GM20000 (cell line): ENCODE measurements around the gene TOB1.

Experiments used
- DNase-seq: peaks from one replicate; pipeline ENCODE4 v3.0.0; 2012; ENCODE audit warnings: low spot score
- TF ChIP-seq, protein P1 (sequence below): IDR thresholded peaks from 2 replicates; pipeline ENCODE4 v1.5.1; 2012; ENCODE audit warnings: mild to moderate bottlenecking, control low read depth; ENCODE audit errors: extremely low read depth, missing control alignments

The TOB1 gene

GRCh38 chr17:50816271-50816670, 49.9 kb downstream of the TOB1 start:
- TF ChIP-seq, protein P1, sequence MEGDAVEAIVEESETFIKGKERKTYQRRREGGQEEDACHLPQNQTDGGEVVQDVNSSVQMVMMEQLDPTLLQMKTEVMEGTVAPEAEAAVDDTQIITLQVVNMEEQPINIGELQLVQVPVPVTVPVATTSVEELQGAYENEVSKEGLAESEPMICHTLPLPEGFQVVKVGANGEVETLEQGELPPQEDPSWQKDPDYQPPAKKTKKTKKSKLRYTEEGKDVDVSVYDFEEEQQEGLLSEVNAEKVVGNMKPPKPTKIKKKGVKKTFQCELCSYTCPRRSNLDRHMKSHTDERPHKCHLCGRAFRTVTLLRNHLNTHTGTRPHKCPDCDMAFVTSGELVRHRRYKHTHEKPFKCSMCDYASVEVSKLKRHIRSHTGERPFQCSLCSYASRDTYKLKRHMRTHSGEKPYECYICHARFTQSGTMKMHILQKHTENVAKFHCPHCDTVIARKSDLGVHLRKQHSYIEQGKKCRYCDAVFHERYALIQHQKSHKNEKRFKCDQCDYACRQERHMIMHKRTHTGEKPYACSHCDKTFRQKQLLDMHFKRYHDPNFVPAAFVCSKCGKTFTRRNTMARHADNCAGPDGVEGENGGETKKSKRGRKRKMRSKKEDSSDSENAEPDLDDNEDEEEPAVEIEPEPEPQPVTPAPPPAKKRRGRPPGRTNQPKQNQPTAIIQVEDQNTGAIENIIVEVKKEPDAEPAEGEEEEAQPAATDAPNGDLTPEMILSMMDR, result no peak
- DNase-seq, result no peak

DNA sequence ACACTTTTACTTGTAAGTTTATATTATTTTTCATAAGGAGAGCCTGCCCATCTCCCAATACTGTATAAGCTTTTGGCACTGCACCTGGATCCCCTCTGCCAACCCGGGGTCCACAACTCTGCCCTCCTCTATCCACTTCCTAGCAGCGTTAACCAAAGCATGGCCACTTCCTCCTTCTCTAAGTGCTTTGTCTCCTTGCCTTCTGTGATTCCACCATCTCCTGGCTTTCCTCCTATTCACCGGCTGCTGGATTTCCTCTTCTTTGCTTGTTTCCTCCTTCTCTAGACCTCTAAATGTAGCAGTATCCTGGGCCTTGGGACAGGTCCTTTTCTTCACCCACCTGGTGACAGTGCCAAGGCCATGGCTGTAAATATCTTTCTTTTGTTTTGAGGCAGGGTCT, 50.8 kb downstream of the TOB1 start:
- TF ChIP-seq, protein P1, result no peak
- DNase-seq, result no peak

GRCh38 chr17:50813583-50813982, 52.6 kb downstream of the TOB1 start:
- TF ChIP-seq, protein P1, result no peak
- no peak for DNase-seq
